HepG2 (cell line): ENCODE measurements around the gene MAPK13. TPM values are rescaled to one million over a fixed set of nuclear protein-coding genes. Genes with fewer than 3 reads are reported as not detected.

Experiments
- ATF1 ChIP-seq: IDR thresholded peaks from 2 replicates; pipeline ENCODE4 v1.6.1; 2016; ENCODE audit warnings: mild to moderate bottlenecking, control low read depth
- CHD4 ChIP-seq: fragments of 200-600 bp; sonication (generic); IDR thresholded peaks from 2 replicates; pipeline ENCODE4 v1.7.0; 2017; ENCODE audit warnings: mild to moderate bottlenecking, low read length, borderline replicate concordance
- DMTF1 ChIP-seq: sonication (generic); formaldehyde crosslinking; IDR thresholded peaks from 2 replicates; pipeline ENCODE4 v1.4.0; 2020; ENCODE audit warnings: mild to moderate bottlenecking, missing genetic modification reagents
- GRHL1 ChIP-seq: sonication (generic); formaldehyde crosslinking; conservative IDR thresholded peaks from 2 replicates; pipeline ENCODE4 v1.8.0; 2022; ENCODE audit warnings: missing genetic modification reagents
- HCFC1 ChIP-seq: fragments of 150-350 bp; IDR thresholded peaks from 2 replicates; pipeline ENCODE4 v1.6.1; 2014; ENCODE audit warnings: low read depth, low read length
- HIVEP1 ChIP-seq: sonication (generic); formaldehyde crosslinking; IDR thresholded peaks from 2 replicates; pipeline ENCODE4 v1.4.0; 2020; ENCODE audit warnings: mild to moderate bottlenecking, missing genetic modification reagents
- KDM5A ChIP-seq: fragments of 200-600 bp; sonication (generic); IDR thresholded peaks from 2 replicates; pipeline ENCODE4 v1.7.0; 2018; ENCODE audit warnings: antibody characterized with exemption, mild to moderate bottlenecking, low read length, borderline replicate concordance
- MTA3 ChIP-seq: sonication (generic); formaldehyde crosslinking; IDR thresholded peaks from 2 replicates; pipeline ENCODE4 v1.4.0; 2020; ENCODE audit warnings: missing genetic modification reagents
- NFKB2 ChIP-seq: sonication (generic); formaldehyde crosslinking; IDR thresholded peaks from 2 replicates; pipeline ENCODE4 v1.4.0; 2020; ENCODE audit warnings: missing genetic modification reagents, borderline replicate concordance
- TFDP1 ChIP-seq: IDR thresholded peaks from 2 replicates; pipeline ENCODE4 v1.6.1; 2016; ENCODE audit warnings: missing compliant biosample characterization, missing genetic modification reagents, borderline replicate concordance
- TSC22D2 ChIP-seq: sonication (generic); formaldehyde crosslinking; IDR thresholded peaks from 2 replicates; pipeline ENCODE4 v1.5.1; 2020; ENCODE audit warnings: missing genetic modification reagents, mild to moderate bottlenecking, borderline replicate concordance
- ZNF18 ChIP-seq: sonication (generic); formaldehyde crosslinking; IDR thresholded peaks from 2 replicates; pipeline ENCODE4 v1.8.0; 2022; ENCODE audit warnings: mild to moderate bottlenecking, missing genetic modification reagents; ENCODE audit not compliant: insufficient replicate concordance
- ZNF256 ChIP-seq: sonication (generic); formaldehyde crosslinking; conservative IDR thresholded peaks from 2 replicates; pipeline ENCODE4 v1.4.0; 2020; ENCODE audit warnings: missing genetic modification reagents
- ZNF276 ChIP-seq: sonication (generic); formaldehyde crosslinking; IDR thresholded peaks from 2 replicates; pipeline ENCODE4 v1.4.0; 2020; ENCODE audit warnings: mild to moderate bottlenecking, low read depth, missing genetic modification reagents
- ZNF280D ChIP-seq: sonication (generic); formaldehyde crosslinking; IDR thresholded peaks from 2 replicates; pipeline ENCODE4 v1.5.1; 2020; ENCODE audit warnings: mild to moderate bottlenecking, missing genetic modification reagents
- polyA plus RNA-seq, 8 experiments: library from polyadenylated mRNA; depleted of rRNA in 3 of 8; stranded (reverse) in 7 of 8; unstranded in 1 of 8; fragments of >200 nt; fragmentation: Illumina TruSeq in 4 of 8; extraction: Trizol in 4 of 8; gene quantifications; 2 replicates each; pipeline versions ENCODE4 v1.2.1 to v1.2.3, GENCODE V29; 2011 to 2016; ENCODE audit warnings: low read depth in 4 of 8, missing spikeins in 1 of 8, mixed read lengths in 1 of 8; ENCODE audit not compliant: insufficient read depth in 1 of 8
- total RNA-seq, 5 experiments: library from RNA; depleted of rRNA; stranded (reverse); fragments of >200 nt; fragmentation: Illumina TruSeq; extraction: Trizol; gene quantifications; 2 replicates each; pipeline ENCODE4 v1.2.3, GENCODE V29; 2016; ENCODE audit warnings: low read depth in 1 of 5

Gene MAPK13
- total and polyA plus RNA-seq, 2 of the 13 experiments (the other 11 are each of a cell fraction or from before 2014, with no cell fraction given), result 12.7 to 43.4 TPM

GRCh38 chr6:36132246-36132895, 2.1 kb downstream of the MAPK13 start (continued):
- no peak for TF ChIP-seq DMTF1 (CRISPR knock-in tag)
- no peak for TF ChIP-seq CHD4
- 0 out of 2 replicates have a peak, but pooled peaks have one; percentile 6 for TF ChIP-seq TFDP1
- no peak for TF ChIP-seq MTA3 (CRISPR knock-in tag)
- TF ChIP-seq GRHL1 (CRISPR knock-in tag), result no peak
- TF ChIP-seq ZNF280D (CRISPR knock-in tag), result no peak
- no peak for TF ChIP-seq ZNF256
- TF ChIP-seq TSC22D2, result no peak
- TF ChIP-seq HCFC1, result no peak
- 0 out of 2 replicates have a peak, but pooled peaks have one; percentile 2 for TF ChIP-seq HIVEP1
- no peak for TF ChIP-seq KDM5A
- 0 out of 2 replicates have a peak, but pooled peaks have one; percentile 9 for TF ChIP-seq NFKB2 (CRISPR knock-in tag)
- TF ChIP-seq ZNF276, result no peak
- TF ChIP-seq ZNF18 (CRISPR knock-in tag), result no peak
- TF ChIP-seq ATF1 (CRISPR knock-in tag), result no peak
